HEK293 (cell line): Measurements from ENCODE around the gene CDH8.

Source experiments
- CTCF ChIA-PET: fragments of 350-600 bp; formaldehyde crosslinking; extraction: SDS; loops from one replicate; lab custom pipeline; 2021; ENCODE audit warnings: antibody characterized with exemption; lab: Yijun Ruan, JAX
- POLR2A ChIA-PET: fragments of 300-600 bp; formaldehyde crosslinking; extraction: SDS; loops from one replicate; lab custom pipeline; 2020; ENCODE audit warnings: antibody characterized with exemption, inconsistent platforms; lab: Yijun Ruan, JAX
- H3K27ac ChIP-seq: fragments of 200-500 bp; sonication (Bioruptor generic); 2 replicates; pipeline ENCODE4 v1.5.1; 2014; ENCODE audit warnings: low read depth, low read length, control low read depth, inconsistent platforms; ENCODE audit errors: extremely low read depth
- H3K36me3 ChIP-seq, 2 experiments: fragments of 200-500 bp in 1 of 2; sonication (Bioruptor generic) in 1 of 2; 1 replicate in 1 of 2; 2 replicates in 1 of 2; pipeline ENCODE4 v1.5.1; 2014 to 2017; ENCODE audit warnings: inconsistent platforms in 2 of 2, low read length in 2 of 2; ENCODE audit not compliant: control insufficient read depth in 2 of 2, insufficient read depth in 1 of 2
- H3K4me1 ChIP-seq: fragments of 200-500 bp; sonication (Bioruptor generic); 2 replicates; pipeline ENCODE4 v1.5.1; 2014; ENCODE audit warnings: mild to moderate bottlenecking, low read length, inconsistent platforms; ENCODE audit not compliant: control insufficient read depth, insufficient read depth
- H3K4me3 ChIP-seq: 2 replicates; pipeline ENCODE4 v1.5.1; 2011; ENCODE audit warnings: low read depth, mild to moderate bottlenecking, control low read depth, low read length, moderate library complexity
- H3K9me3 ChIP-seq: fragments of 200-500 bp; sonication (Bioruptor generic); 2 replicates; pipeline ENCODE4 v1.5.1; 2014; ENCODE audit warnings: low read depth, low read length, inconsistent platforms; ENCODE audit not compliant: control insufficient read depth, insufficient read depth
- GLIS2 ChIP-seq: fragments of 450-650 bp; formaldehyde crosslinking; IDR thresholded peaks from 2 replicates; pipeline ENCODE4 v1.5.1; 2016; ENCODE audit warnings: missing biosample characterization, missing genetic modification characterization
- KLF7 ChIP-seq: fragments of 450-650 bp; formaldehyde crosslinking; IDR thresholded peaks from 2 replicates; pipeline ENCODE4 v1.5.1; 2016; ENCODE audit warnings: missing biosample characterization, missing genetic modification characterization, borderline replicate concordance
- KLF9 ChIP-seq: fragments of 450-650 bp; formaldehyde crosslinking; IDR thresholded peaks from 2 replicates; pipeline ENCODE4 v1.5.1; 2016; ENCODE audit warnings: missing biosample characterization, missing genetic modification characterization, low read depth
- YY2 ChIP-seq: fragments of 450-650 bp; formaldehyde crosslinking; IDR thresholded peaks from 2 replicates; pipeline ENCODE4 v1.5.1; 2016; ENCODE audit warnings: missing biosample characterization, missing genetic modification characterization
- ZBTB8A ChIP-seq: fragments of 450-650 bp; formaldehyde crosslinking; IDR thresholded peaks from 2 replicates; pipeline ENCODE4 v1.5.1; 2016; ENCODE audit warnings: missing biosample characterization, missing genetic modification characterization
- ZFP3 ChIP-seq: fragments of 450-650 bp; formaldehyde crosslinking; IDR thresholded peaks from 2 replicates; pipeline ENCODE4 v1.5.1; 2016; ENCODE audit warnings: low read depth, missing biosample characterization, missing genetic modification characterization
- ZNF133 ChIP-seq: fragments of 450-650 bp; formaldehyde crosslinking; IDR thresholded peaks from 2 replicates; pipeline ENCODE4 v1.5.1; 2016; ENCODE audit warnings: missing biosample characterization, missing genetic modification characterization
- ZNF280C ChIP-seq: fragments of 450-650 bp; formaldehyde crosslinking; IDR thresholded peaks from 2 replicates; pipeline ENCODE4 v1.5.1; 2016; ENCODE audit warnings: missing biosample characterization, missing genetic modification characterization
- ZNF335 ChIP-seq: fragments of 450-650 bp; formaldehyde crosslinking; conservative IDR thresholded peaks from 2 replicates; pipeline ENCODE4 v1.5.1; 2016; ENCODE audit warnings: missing biosample characterization, missing genetic modification characterization
- ZNF341 ChIP-seq: fragments of 450-650 bp; formaldehyde crosslinking; IDR thresholded peaks from 2 replicates; pipeline ENCODE4; 2016; ENCODE audit warnings: low read depth, missing biosample characterization, missing genetic modification characterization
- ZNF398 ChIP-seq: fragments of 450-650 bp; formaldehyde crosslinking; IDR thresholded peaks from 2 replicates; pipeline ENCODE4 v1.5.1; 2017; ENCODE audit warnings: missing biosample characterization, missing genetic modification characterization
- ZNF404 ChIP-seq: fragments of 450-650 bp; formaldehyde crosslinking; IDR thresholded peaks from 2 replicates; pipeline ENCODE4 v1.5.1; 2017; ENCODE audit warnings: missing biosample characterization, missing genetic modification characterization
- ZNF473 ChIP-seq: fragments of 450-650 bp; formaldehyde crosslinking; IDR thresholded peaks from 2 replicates; pipeline ENCODE4 v1.5.1; 2017; ENCODE audit warnings: missing biosample characterization, missing genetic modification characterization
- ZNF48 ChIP-seq: fragments of 450-650 bp; formaldehyde crosslinking; IDR thresholded peaks from 2 replicates; pipeline ENCODE4 v1.5.1; 2016; ENCODE audit warnings: missing biosample characterization, missing genetic modification characterization
- ZNF521 ChIP-seq: fragments of 450-650 bp; formaldehyde crosslinking; IDR thresholded peaks from 2 replicates; pipeline ENCODE4 v1.5.1; 2017; ENCODE audit warnings: missing biosample characterization, mild to moderate bottlenecking, missing genetic modification characterization
- ZNF544 ChIP-seq: fragments of 450-650 bp; formaldehyde crosslinking; IDR thresholded peaks from 2 replicates; pipeline ENCODE4 v1.5.0; 2017; ENCODE audit warnings: missing biosample characterization, missing genetic modification characterization
- ZNF560 ChIP-seq: fragments of 450-650 bp; formaldehyde crosslinking; IDR thresholded peaks from 2 replicates; pipeline ENCODE4 v1.5.1; 2017; ENCODE audit warnings: missing biosample characterization, missing genetic modification characterization, borderline replicate concordance
- ZNF571 ChIP-seq: fragments of 450-650 bp; formaldehyde crosslinking; IDR thresholded peaks from 2 replicates; pipeline ENCODE4 v1.5.0; 2017; ENCODE audit warnings: missing biosample characterization, missing genetic modification characterization
- ZNF664 ChIP-seq: fragments of 450-650 bp; formaldehyde crosslinking; IDR thresholded peaks from 2 replicates; pipeline ENCODE4 v1.5.1; 2016; ENCODE audit warnings: missing biosample characterization, missing genetic modification characterization
- ZNF701 ChIP-seq: fragments of 450-650 bp; formaldehyde crosslinking; IDR thresholded peaks from 2 replicates; pipeline ENCODE4 v1.5.1; 2016; ENCODE audit warnings: missing biosample characterization, missing genetic modification characterization
- ZNF785 ChIP-seq: fragments of 450-650 bp; formaldehyde crosslinking; IDR thresholded peaks from 2 replicates; pipeline ENCODE4 v1.5.1; 2016; ENCODE audit warnings: missing biosample characterization, missing genetic modification characterization
- ZNF837 ChIP-seq: fragments of 450-650 bp; formaldehyde crosslinking; IDR thresholded peaks from 2 replicates; pipeline ENCODE4 v1.5.1; 2016; ENCODE audit warnings: missing biosample characterization, missing genetic modification characterization

CDH8 gene

GRCh38 chr16:61780161-61780560, 256.1 kb downstream of the CDH8 start (continued):
- TF ChIP-seq GLIS2 (no peak), ZNF48 (no peak), ZBTB8A (no peak), ZNF560 (tag by site-specific recombination) (no peak), ZNF404 (tag by site-specific recombination) (no peak)

GRCh38 chr16:61770301-61770700, 265.9 kb downstream of the CDH8 start:
- POLR2A ChIA-PET = no interaction called here
- H3K9me3 ChIP-seq = no peaks in the 10 kb centered on the region
- no peak overlapping the region for H3K4me3 ChIP-seq
- H3K27ac ChIP-seq = no peak overlapping the region
- TF ChIP-seq ZNF837 (no peak), ZNF701 (tag by site-specific recombination) (no peak), ZFP3 (tag by site-specific recombination) (no peak), ZNF404 (tag by site-specific recombination) (no peak), ZNF521 (no peak), ZNF398 (tag by site-specific recombination) (no peak), YY2 (no peak), KLF9 (no peak), ZNF341 (tag by site-specific recombination) (no peak), ZNF785 (no peak), ZNF571 (no peak), ZNF544 (tag by site-specific recombination) (no peak), ZNF335 (tag by site-specific recombination) (no peak)
- H3K36me3 ChIP-seq = peaks cover 0 to 4% of the 10 kb centered on the region in 2 experiments; a peak in 1 of 3 replicates
- H3K4me1 ChIP-seq = no peaks in the 10 kb centered on the region
- CTCF ChIA-PET = no interaction called here

- Histone ChIP-seq H3K9me3 (no peaks in the 10 kb centered on the region), H3K27ac (no peak overlapping the region), H3K4me1 (no peaks in the 10 kb centered on the region), H3K4me3 (no peak overlapping the region), H3K36me3 (peaks cover 0 to 4% of the 10 kb centered on the region in 2 experiments; a peak in 1 of 3 replicates)
- ChIA-PET POLR2A (no interaction called here), CTCF (no interaction called here)
- TF ChIP-seq ZNF133 (tag by site-specific recombination) = no peak
- no peak for TF ChIP-seq ZNF335 (tag by site-specific recombination)
Measured at GRCh38 chr16:61763991-61764390, 272.2 kb downstream of the CDH8 start.

GRCh38 chr16:61763013-61763412, 273.2 kb downstream of the CDH8 start:
- ChIA-PET CTCF (no interaction called here), POLR2A (no interaction called here)
- Histone ChIP-seq H3K4me3 (no peak overlapping the region), H3K36me3 (peaks cover 0 to 4% of the 10 kb centered on the region in 2 experiments; a peak in 1 of 3 replicates), H3K9me3 (no peaks in the 10 kb centered on the region), H3K27ac (no peak overlapping the region), H3K4me1 (no peaks in the 10 kb centered on the region)
- TF ChIP-seq ZNF280C (tag by site-specific recombination) (no peak), ZNF473 (tag by site-specific recombination) (no peak), ZNF664 (tag by site-specific recombination) (no peak), KLF7 (no peak)
